ENCODE measurements around the gene CHRNA1.

CHRNA1 gene

DNA sequence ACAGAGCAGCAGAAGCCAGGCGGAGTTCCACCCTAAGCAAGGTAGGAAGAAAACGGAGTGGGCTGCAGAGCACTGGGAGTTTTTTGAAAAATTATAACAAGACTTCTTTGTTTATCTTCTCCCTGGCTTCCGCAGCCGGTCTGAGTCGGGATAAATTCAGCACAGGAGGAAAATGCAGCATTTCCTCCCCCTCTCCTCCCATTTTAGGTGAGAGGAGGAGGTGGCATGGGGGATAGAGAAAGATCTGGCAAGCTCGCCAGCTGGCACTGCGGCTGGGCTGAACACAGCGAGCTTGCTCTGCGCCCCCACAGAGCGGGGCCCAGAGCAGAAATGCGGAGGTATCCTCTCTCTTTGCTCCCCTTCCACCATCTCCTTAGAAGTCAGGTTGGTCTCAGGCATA, 17.7 kb upstream of the CHRNA1 start:
- DNase-seq: no peak

GRCh38 chr2:174781298-174781697, 17.0 kb upstream of the CHRNA1 start:
- no peak for DNase-seq

- no peak for DNase-seq
Measured at GRCh38 chr2:174780856-174781255, 16.6 kb upstream of the CHRNA1 start.

GRCh38 chr2:174780191-174780840, 16.0 kb upstream of the CHRNA1 start:
- no peak for DNase-seq

GRCh38 chr2:174779361-174779928, 15.2 kb upstream of the CHRNA1 start:
- no peak for DNase-seq

DNA sequence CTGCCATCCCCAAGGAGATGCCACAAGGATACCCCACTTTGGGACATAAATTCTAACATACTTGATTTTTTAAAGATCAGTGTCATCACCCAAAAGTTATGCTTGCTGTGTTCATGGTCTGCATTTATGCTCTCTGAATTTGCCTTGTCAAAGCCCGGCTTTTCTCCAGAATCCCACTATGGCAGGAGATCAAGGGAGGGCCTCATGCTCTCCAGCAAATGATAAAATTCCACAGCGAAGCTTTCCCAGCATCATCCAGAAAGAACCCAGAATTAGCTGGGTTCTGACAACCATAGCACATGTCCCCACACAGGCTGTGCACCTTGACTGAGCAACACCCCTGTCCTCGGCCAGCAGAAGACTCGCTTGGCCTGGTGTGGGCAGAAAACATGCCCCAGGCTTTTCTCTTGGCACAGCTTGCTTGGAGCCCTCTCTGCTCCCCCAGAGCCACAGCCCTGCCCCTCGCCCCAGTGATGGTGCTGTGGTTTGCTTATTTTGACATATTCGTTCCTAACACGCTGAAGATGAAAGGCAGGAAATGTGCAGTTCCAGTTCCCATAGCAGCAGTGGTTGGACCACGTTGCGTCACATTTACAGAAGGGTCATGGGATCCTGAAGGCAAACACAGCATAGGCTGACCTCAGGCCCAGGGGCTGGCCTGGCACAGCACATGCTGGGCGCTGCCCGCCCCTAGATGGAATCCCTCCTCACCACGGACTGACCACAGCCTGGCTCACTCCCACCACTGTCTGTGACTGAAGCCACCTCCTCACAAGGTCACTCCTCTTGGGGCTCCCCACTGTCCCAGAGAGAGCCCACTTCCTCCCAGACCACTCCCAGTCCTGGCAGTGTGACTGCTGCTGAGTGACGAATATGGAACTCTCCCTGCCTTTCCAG, 14.1 kb upstream of the CHRNA1 start:
- DNase-seq: peak; percentile 64 to 67

DNA sequence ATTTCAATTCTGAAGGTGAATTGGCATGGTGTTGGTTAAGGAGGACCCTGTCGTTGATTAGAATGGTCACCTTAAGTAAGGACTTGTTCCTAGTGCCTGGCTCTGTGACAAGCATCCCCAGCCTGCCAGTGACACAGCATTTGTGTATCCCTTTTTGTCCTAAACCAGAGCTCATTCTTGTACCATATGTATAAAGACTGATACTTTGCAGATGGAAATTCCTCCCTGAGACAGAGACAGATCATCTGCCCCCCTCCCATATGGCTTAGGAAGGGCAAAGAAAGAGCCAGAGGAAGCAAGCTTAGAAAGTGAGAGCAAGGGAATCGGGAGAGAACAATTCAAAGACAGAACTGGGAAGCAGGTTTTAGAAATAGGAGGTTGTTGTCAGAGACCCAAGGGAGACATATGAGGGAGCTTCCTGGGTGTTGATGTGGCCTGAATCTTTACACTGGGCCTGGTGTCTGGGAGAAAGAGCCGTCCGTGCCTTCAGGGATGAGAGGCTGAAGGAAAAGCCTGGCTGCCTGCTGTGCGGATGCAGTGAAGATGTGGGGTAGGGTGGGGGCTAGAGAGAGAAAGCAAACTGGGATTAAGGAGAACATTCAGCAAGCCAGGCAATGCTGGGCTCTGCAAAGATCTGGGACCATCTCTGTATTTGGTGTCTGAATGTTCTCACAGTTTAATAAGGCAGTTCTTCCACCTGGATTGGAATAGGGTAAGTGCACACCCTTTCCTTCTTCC, 13.2 kb upstream of the CHRNA1 start:
- no peak for DNase-seq

GRCh38 chr2:174776675-174777074, 12.4 kb upstream of the CHRNA1 start:
- DNase-seq: no peak

DNA sequence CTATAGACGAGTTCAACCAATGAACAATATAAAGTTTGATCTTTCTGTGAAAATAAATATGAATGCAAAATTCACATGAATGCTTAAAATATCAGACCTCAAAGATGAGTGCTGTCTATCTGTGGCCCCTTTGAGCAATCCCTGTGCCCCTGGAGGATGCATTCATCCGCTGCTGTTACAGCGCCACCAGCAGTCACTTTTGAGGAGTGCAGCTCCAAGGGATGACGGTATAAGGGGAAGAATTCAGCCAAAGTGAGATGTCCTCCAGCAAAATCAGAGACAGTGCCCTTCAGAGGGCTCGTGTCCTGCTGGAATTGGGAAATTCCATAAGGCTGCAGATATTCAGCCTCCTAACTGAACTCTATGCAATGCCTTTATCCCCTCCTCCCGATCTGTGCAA, 12.0 kb upstream of the CHRNA1 start:
- DNase-seq: no peak

GRCh38 chr2:174775571-174775980, 11.3 kb upstream of the CHRNA1 start:
- no peak for DNase-seq

GRCh38 chr2:174774886-174775285, 10.6 kb upstream of the CHRNA1 start:
- no peak for DNase-seq

DNA sequence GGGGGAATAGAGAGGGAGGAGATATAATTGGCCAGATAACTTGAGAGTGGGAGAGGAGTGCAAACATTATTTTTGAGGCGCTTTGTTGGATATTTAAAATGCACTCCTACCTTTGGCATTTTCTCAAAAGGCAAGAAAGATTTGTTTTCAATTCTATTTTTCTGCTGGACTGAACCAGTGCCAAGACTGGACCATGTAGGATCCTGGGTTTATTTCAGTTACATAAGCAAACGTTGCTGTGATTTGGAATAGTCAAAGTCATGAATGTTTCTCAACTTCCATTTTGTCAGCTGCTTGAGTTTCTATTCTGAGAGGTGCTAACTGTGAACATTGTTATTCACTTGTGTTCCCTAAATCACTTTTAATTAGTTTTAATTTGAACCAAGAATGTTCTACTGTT, 8.9 kb upstream of the CHRNA1 start:
- DNase-seq: no peak

DNA sequence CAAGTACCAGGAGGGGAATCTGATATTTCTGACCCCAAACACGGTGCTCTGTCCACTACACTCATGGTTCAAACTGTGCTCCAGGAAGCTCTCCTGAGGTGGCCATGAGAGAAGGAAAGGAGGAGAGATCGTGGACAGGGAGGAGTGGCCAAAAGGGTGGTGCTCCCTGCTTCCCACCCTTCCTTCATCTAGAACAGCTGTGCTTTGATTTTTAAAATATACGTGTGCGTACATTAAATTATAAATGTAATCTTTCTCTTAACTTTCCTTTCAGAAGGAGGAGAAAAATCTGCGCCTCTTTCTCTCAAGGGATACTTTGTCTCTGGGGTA, 8.2 kb upstream of the CHRNA1 start:
- DNase-seq: no peak

DNA sequence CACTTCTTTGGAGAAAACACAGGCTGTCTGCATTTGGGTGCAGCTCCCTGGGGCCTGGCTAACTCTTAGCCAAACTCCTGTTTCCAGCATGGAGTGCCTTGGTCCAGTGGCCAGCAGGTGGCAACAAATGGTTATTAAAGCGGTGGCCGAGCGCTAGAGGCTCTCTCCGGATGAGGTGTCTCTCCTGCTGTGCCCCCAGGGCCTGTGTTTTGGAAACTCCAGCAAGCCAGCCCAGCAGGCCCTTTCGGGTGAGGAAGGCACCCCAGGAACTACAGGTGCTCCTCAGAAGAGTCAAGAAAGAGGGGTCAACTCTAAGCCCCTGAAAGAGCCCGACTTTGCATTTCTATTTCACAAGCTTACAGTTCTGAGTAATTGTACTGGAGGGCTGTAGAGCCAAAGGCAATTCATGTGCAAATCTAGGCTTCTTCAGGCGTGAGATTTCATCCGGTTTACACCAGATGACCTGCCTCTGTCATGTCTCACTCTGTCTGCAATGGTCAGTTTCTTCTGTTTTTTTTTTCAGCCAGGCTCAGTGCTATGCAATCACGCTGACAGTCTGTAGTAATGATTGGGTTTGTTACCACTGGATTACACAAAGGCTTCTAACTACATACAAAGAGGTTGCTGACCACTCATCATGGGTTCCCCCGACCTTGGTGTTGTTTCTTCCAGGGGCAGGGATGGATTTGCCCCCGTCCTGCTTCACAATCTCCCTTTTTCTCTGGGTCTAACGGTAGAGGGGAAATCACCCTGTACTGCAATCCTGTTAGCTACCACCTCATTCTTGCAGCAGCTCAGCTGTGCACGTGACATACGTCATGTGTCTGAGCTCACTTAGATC, 7.6 kb upstream of the CHRNA1 start:
- peak; percentile 46 to 64 for DNase-seq

GRCh38 chr2:174771136-174771535, 6.9 kb upstream of the CHRNA1 start:
- DNase-seq: no peak

- DNase-seq: no peak
Measured at GRCh38 chr2:174768557-174768956, 4.3 kb upstream of the CHRNA1 start.

GRCh38 chr2:174766271-174766670, 2.0 kb upstream of the CHRNA1 start:
- no peak for DNase-seq

DNA sequence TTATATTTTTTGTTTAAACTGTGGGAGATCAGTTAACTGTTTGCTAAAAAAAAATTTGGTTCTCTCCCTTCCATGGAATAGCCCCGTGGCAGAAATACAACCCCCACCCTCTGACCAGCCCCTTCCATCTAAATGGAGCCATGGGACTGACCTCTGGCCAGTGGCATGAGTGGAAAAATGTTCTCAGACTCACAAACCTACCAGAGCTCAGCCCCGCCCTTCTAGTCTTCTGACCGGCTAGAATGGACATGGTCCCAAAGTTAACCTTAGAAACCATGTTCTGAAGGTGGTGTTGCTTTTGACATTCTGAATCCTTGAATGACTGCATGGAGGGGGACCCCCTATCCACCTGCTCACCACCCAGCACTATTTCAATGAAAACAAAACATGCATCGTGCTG, 1.3 kb upstream of the CHRNA1 start:
- DNase-seq: no peak

- DNase-seq: no peak
Measured at GRCh38 chr2:174763780-174764179, 492 bp downstream of the CHRNA1 start.

GRCh38 chr2:174762464-174762863, 1.8 kb downstream of the CHRNA1 start:
- DNase-seq: no peak

DNA sequence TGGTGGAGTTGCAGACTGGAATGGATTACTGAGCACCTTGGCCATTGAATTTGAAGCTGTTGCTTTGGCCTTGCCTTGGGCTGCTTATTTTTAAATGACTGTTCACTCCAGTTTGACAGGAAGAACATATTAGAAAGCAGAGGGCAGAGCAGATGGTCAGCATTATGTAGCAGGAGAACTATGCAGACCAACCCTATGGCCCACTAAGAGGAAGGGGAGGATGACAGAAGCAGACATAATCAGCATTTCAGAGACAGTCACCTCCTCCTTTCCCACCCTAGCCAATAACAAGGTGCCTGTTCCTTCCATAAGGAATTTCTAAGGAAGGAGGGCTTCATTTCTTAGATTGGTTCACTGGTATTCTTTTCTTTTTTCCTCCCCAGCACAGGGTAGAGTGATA, 2.4 kb downstream of the CHRNA1 start:
- DNase-seq: no peak

- no peak for DNase-seq
Measured at GRCh38 chr2:174760845-174761473, 3.3 kb downstream of the CHRNA1 start.
